Measurements from ENCODE around the gene EPHA6.
"Not testable (repeated sequence)": the region's sequence is repeated elsewhere in the genome, so short reads cannot be mapped to it uniquely, and the experiment has no call there.

The EPHA6 gene

DNA sequence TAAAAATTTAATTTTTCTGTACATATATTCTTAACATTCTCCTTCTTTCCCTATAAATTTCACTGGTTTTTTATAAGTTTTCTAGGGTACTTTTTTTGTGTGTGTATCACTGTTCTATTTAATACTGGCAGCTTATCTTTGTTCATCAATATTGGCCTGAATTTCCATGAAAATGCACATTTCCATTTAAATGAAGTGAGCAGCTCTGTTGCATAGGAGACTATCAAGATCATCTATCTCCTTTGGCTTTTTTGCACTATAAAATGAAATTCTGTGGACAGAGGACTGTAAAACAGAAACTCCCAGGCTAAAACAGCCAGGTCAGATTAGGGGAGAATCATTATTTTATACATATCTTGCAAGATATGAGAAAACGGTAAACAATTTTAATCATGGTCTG is 673.2 kb downstream of the EPHA6 start:
- DNase-seq (ENCODE audit: low read depth, low spot score): no peak
- no CpG with 5 or more reads among the region's 1 CpG for WGBS (ENCODE audit: insufficient coverage, insufficient read length)

DNA sequence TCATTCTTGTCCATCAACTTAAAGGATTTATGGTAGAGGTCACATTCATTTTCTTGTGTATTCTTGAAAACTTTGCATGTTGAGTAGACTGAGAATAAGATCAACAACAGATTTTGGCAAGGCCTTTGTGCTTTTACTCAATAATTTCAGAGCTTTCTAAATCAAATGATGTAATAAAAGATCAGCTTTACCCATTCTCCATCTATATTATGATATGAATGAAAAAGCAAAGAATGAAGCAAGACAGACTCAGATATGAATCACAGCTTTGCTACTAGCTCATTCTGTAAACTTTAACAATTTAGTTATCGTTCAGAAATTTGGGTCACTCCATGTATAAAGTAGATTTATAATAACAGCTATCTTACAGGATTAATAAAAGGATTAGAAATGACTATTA is 674.3 kb downstream of the EPHA6 start:
- no peak for DNase-seq (ENCODE audit: low read depth, low spot score)
- H3K4me1 ChIP-seq (ENCODE audit: control insufficient read depth, insufficient read depth, low read length): no peaks in the 10 kb centered on the region
- H3K27me3 ChIP-seq (ENCODE audit: control insufficient read depth, insufficient read depth, low read length): no peaks in the 10 kb centered on the region
- no CpG with 5 or more reads among the region's 1 CpG for WGBS (ENCODE audit: insufficient coverage, insufficient read length)
- H3K27ac ChIP-seq (ENCODE audit: low read length): no peak overlapping the region
- H3K4me3 ChIP-seq (ENCODE audit: low read length): no peak overlapping the region
- no peaks in the 10 kb centered on the region for H3K9me3 ChIP-seq (ENCODE audit: control insufficient read depth, insufficient read depth, low read length)
- no peaks in the 10 kb centered on the region for H3K36me3 ChIP-seq (ENCODE audit: control insufficient read depth, insufficient read depth, low read length)

More for the DNA sequence above, 673.2 kb downstream of the EPHA6 start:
- Histone ChIP-seq H3K27ac (ENCODE audit: low read length) (no peak overlapping the region), H3K9me3 (ENCODE audit: control insufficient read depth, insufficient read depth, low read length) (no peaks in the 10 kb centered on the region), H3K4me1 (ENCODE audit: control insufficient read depth, insufficient read depth, low read length) (no peaks in the 10 kb centered on the region), H3K27me3 (ENCODE audit: control insufficient read depth, insufficient read depth, low read length) (no peaks in the 10 kb centered on the region), H3K4me3 (ENCODE audit: low read length) (no peak overlapping the region), H3K36me3 (ENCODE audit: control insufficient read depth, insufficient read depth, low read length) (no peaks in the 10 kb centered on the region)

DNA sequence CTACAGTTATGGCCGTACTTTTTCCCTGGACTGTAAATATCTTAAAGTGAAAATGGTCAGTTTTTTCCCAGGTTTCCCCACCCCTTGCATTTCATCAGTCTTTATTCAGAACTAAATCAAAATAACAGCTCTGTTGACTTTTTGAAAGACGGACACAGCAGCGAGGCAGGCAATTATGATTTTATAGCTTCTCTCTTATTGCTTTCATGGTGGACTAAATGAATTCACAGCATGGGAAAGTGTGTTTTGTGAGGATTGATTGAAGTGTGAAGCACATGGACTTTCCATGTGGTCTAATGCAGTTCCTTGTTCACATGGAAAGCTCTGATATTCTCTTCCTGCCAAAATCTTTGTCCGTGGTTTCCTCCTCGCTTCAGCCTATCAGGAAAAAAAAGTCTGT is 681.5 kb downstream of the EPHA6 start:
- Histone ChIP-seq H3K4me3 (ENCODE audit: low read length) (no peak overlapping the region), H3K9me3 (ENCODE audit: control insufficient read depth, insufficient read depth, low read length) (no peaks in the 10 kb centered on the region), H3K27ac (ENCODE audit: low read length) (no peak overlapping the region), H3K27me3 (ENCODE audit: control insufficient read depth, insufficient read depth, low read length) (no peaks in the 10 kb centered on the region), H3K4me1 (ENCODE audit: control insufficient read depth, insufficient read depth, low read length) (no peaks in the 10 kb centered on the region), H3K36me3 (ENCODE audit: control insufficient read depth, insufficient read depth, low read length) (no peaks in the 10 kb centered on the region)
- no peak for DNase-seq (ENCODE audit: low read depth, low spot score)
- no CpG with 5 or more reads among the region's 5 CpGs for WGBS (ENCODE audit: insufficient coverage, insufficient read length)

DNA sequence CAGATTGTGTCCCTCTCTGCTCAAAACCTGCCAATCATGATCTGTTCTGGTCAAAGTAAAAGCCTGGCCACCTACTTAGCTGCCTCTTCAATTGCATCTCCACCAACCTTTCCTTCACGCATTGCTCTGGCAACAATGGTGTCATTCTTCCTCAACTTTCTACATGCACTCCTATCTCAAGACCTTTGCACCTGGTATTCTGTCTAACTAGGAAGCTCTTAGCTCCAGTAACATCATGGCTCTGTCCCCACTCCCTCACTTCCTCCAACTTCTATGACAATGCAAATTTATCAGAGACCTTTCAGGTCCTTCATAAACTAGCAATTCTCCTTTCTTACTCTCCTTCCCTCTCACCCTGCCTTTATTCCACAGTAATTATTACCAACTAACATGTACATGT is 682.7 kb downstream of the EPHA6 start:
- DNase-seq (ENCODE audit: low read depth, low spot score): no peak
- no peaks in the 10 kb centered on the region for H3K9me3 ChIP-seq (ENCODE audit: control insufficient read depth, insufficient read depth, low read length)
- no CpG with 5 or more reads among the region's 1 CpG for WGBS (ENCODE audit: insufficient coverage, insufficient read length)
- H3K27ac ChIP-seq (ENCODE audit: low read length): no peak overlapping the region
- H3K4me1 ChIP-seq (ENCODE audit: control insufficient read depth, insufficient read depth, low read length): no peaks in the 10 kb centered on the region
- no peaks in the 10 kb centered on the region for H3K27me3 ChIP-seq (ENCODE audit: control insufficient read depth, insufficient read depth, low read length)
- no peak overlapping the region for H3K4me3 ChIP-seq (ENCODE audit: low read length)
- no peaks in the 10 kb centered on the region for H3K36me3 ChIP-seq (ENCODE audit: control insufficient read depth, insufficient read depth, low read length)

DNA sequence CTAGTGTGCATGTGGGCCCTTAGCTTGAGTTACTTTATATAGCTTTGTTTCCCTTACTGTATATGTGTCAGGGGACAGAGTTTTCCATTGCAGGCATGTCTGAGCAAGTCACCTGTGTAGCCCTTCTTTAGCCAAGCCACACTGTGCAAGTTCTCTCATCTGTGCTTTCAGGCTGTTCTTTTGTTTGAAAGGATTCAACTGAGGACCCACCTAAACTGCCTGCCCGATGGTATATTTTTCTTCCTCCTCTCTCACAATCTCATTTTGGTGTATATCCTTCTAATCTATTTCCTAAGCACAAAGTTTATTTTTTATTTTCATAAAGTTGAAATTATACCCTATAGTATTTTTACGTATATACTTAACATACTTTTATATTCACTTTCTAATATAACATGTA is 690.1 kb downstream of the EPHA6 start:
- Histone ChIP-seq H3K4me1 (ENCODE audit: control insufficient read depth, insufficient read depth, low read length) (no peaks in the 10 kb centered on the region), H3K4me3 (ENCODE audit: low read length) (no peak overlapping the region), H3K27me3 (ENCODE audit: control insufficient read depth, insufficient read depth, low read length) (no peaks in the 10 kb centered on the region), H3K27ac (ENCODE audit: low read length) (no peak overlapping the region), H3K36me3 (ENCODE audit: control insufficient read depth, insufficient read depth, low read length) (no peaks in the 10 kb centered on the region), H3K9me3 (ENCODE audit: control insufficient read depth, insufficient read depth, low read length) (no peaks in the 10 kb centered on the region)
- no peak for DNase-seq (ENCODE audit: low read depth, low spot score)
- no CpG with 5 or more reads among the region's 2 CpGs for WGBS (ENCODE audit: insufficient coverage, insufficient read length)

DNA sequence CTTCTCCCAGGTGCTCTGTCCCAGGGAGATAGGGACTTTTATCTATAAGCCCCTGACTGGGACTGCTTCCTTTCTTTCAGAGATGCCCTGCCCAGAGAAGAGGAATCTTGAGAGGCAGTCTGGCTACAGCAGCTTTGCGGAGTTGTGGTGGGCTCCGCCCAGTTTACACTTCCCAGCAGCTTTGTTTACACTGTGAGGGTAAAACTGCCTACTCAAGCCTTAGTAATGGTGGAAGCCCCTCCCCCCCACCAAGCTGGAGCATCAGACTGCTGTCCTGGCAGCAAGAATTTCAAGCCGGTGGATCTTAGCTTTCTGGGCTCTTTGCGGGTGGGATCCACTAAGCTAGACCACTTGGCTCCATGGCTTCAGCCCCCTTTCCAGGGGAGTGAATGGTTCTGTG is 696.4 kb downstream of the EPHA6 start:
- no CpG with 5 or more reads among the region's 4 CpGs for WGBS (ENCODE audit: insufficient coverage, insufficient read length)
- Histone ChIP-seq H3K4me1 (ENCODE audit: control insufficient read depth, insufficient read depth, low read length) (0 out of 2 replicates have a peak, but pooled peaks cover 3% of the 10 kb centered on the region), H3K9me3 (ENCODE audit: control insufficient read depth, insufficient read depth, low read length) (no peaks in the 10 kb centered on the region), H3K4me3 (ENCODE audit: low read length) (no peak overlapping the region), H3K36me3 (ENCODE audit: control insufficient read depth, insufficient read depth, low read length) (no peaks in the 10 kb centered on the region), H3K27me3 (ENCODE audit: control insufficient read depth, insufficient read depth, low read length) (no peaks in the 10 kb centered on the region), H3K27ac (ENCODE audit: low read length) (no peak overlapping the region)
- no peak for DNase-seq (ENCODE audit: low read depth, low spot score)

DNA sequence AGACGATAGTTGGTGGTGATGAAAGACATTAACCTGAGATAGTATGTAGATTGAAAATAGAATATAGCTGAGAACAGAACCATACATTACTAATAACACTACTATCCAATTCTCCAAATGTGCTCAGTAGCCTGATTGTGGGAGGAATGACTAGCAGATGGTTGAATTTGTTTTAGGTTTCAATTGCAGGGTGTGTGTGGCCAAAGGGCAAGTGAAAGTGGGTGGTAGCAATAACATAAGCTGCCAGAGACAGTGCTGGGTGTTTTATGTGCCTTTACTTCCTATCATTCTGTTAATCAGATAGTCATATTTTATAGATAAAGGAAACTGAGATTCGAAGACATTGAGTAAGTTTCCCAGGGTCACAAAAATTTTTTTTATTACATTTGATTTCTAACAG is 700.7 kb downstream of the EPHA6 start:
- Histone ChIP-seq H3K36me3 (ENCODE audit: control insufficient read depth, insufficient read depth, low read length) (no peaks in the 10 kb centered on the region), H3K4me3 (ENCODE audit: low read length) (no peak overlapping the region), H3K9me3 (ENCODE audit: control insufficient read depth, insufficient read depth, low read length) (no peaks in the 10 kb centered on the region), H3K4me1 (ENCODE audit: control insufficient read depth, insufficient read depth, low read length) (0 out of 2 replicates have a peak, but pooled peaks cover 3% of the 10 kb centered on the region), H3K27me3 (ENCODE audit: control insufficient read depth, insufficient read depth, low read length) (no peaks in the 10 kb centered on the region), H3K27ac (ENCODE audit: low read length) (no peak overlapping the region)
- no peak for DNase-seq (ENCODE audit: low read depth, low spot score)
- WGBS (ENCODE audit: insufficient coverage, insufficient read length): no CpG with 5 or more reads among the region's 2 CpGs

DNA sequence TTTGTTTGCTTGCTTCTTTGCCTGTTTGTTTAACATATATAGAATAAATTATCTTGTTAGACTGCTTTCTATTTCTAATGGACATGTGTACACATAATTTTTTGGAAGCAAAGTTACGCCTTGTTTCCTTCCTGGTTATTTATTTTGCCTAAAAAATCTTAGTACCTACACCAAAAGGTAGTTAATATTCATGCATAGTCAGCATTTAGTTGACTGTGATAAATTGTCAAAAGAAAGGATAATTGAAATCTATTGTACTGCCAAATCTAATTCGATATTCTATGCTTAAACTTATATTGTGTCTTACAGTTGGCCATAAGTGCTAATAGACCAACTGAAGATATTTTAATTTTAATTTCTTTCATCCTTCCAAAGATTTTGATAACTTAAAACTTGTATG is 716.3 kb downstream of the EPHA6 start:
- no peak for DNase-seq (ENCODE audit: low read depth, low spot score)
- Histone ChIP-seq H3K4me3 (ENCODE audit: low read length) (no peak overlapping the region), H3K36me3 (ENCODE audit: control insufficient read depth, insufficient read depth, low read length) (no peaks in the 10 kb centered on the region), H3K27ac (ENCODE audit: low read length) (no peak overlapping the region), H3K9me3 (ENCODE audit: control insufficient read depth, insufficient read depth, low read length) (no peaks in the 10 kb centered on the region), H3K4me1 (ENCODE audit: control insufficient read depth, insufficient read depth, low read length) (no peaks in the 10 kb centered on the region), H3K27me3 (ENCODE audit: control insufficient read depth, insufficient read depth, low read length) (no peaks in the 10 kb centered on the region)
- WGBS (ENCODE audit: insufficient coverage, insufficient read length): no CpG with 5 or more reads among the region's 2 CpGs

DNA sequence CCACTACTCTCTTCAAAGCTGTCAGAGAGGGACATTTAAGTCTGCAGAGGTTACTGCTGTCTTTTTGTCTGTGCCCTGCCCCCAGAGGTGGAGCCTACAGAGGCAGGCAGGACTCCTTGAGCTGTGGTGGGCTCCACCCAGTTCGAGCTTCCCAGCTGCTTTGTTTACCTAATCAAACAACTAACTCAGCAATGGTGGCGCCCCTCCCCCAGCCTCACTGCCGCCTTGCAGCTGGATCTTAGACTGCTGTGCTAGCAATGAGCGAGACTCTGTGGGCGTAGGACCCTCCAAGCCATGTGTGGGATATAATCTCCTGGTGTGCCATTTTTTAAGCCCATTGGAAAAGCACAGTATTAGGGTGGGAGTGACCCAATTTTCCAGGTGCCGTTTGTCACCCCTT is 733.2 kb downstream of the EPHA6 start:
- WGBS (ENCODE audit: insufficient coverage, insufficient read length): no CpG with 5 or more reads among the region's 6 CpGs
- not testable (repeated sequence) for H3K4me3 ChIP-seq (ENCODE audit: low read length); H3K36me3 ChIP-seq (ENCODE audit: control insufficient read depth, insufficient read depth, low read length); H3K27ac ChIP-seq (ENCODE audit: low read length); H3K9me3 ChIP-seq (ENCODE audit: control insufficient read depth, insufficient read depth, low read length); H3K4me1 ChIP-seq (ENCODE audit: control insufficient read depth, insufficient read depth, low read length); H3K27me3 ChIP-seq (ENCODE audit: control insufficient read depth, insufficient read depth, low read length); DNase-seq (ENCODE audit: low read depth, low spot score)

DNA sequence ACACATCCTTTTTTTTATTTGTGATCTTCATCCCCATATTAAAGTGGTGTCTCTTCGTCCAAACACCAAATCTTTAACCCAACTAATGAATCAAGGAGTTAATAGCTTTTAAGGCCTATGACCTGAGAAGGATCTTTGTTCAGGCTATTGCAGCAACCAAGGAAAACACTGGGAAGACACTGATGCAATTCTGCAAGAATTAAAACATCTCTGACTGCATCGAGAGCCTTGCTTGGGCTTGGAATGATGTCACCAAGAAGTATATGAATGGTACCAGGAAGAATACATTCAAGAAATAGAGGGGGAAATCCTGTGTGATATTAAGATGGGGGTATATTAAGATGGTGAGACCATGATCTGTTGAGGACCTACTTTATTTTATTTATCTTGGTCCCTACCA is 736.0 kb downstream of the EPHA6 start:
- H3K4me1 ChIP-seq (ENCODE audit: control insufficient read depth, insufficient read depth, low read length): no peaks in the 10 kb centered on the region
- H3K36me3 ChIP-seq (ENCODE audit: control insufficient read depth, insufficient read depth, low read length): no peaks in the 10 kb centered on the region
- H3K9me3 ChIP-seq (ENCODE audit: control insufficient read depth, insufficient read depth, low read length): no peaks in the 10 kb centered on the region
- DNase-seq (ENCODE audit: low read depth, low spot score): no peak
- no peak overlapping the region for H3K4me3 ChIP-seq (ENCODE audit: low read length)
- no peaks in the 10 kb centered on the region for H3K27me3 ChIP-seq (ENCODE audit: control insufficient read depth, insufficient read depth, low read length)
- no CpG with 5 or more reads among the region's 2 CpGs for WGBS (ENCODE audit: insufficient coverage, insufficient read length)
- H3K27ac ChIP-seq (ENCODE audit: low read length): no peak overlapping the region

DNA sequence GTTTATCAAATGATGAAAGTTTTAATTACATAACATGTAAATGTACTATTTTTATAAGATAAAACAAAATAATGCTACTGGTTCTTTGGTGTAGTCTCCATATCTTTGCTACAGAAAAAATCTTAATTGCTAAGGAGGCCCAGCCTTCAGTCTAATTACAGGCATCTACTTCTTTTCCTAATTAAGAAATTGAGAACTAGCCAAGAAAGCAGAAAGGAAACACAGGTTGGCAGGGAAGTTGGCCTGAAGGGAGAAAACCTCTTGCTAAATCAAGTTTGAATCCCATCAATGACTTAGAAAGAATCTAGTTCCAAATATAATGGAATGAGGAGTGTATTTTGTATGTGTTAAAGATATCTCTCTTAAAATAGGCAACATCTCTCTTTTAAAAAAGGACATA is 737.8 kb downstream of the EPHA6 start:
- DNase-seq (ENCODE audit: low read depth, low spot score): no peak
- H3K27ac ChIP-seq (ENCODE audit: low read length): no peak overlapping the region
- no peaks in the 10 kb centered on the region for H3K9me3 ChIP-seq (ENCODE audit: control insufficient read depth, insufficient read depth, low read length)
- no peaks in the 10 kb centered on the region for H3K4me1 ChIP-seq (ENCODE audit: control insufficient read depth, insufficient read depth, low read length)
- H3K4me3 ChIP-seq (ENCODE audit: low read length): no peak overlapping the region
- H3K27me3 ChIP-seq (ENCODE audit: control insufficient read depth, insufficient read depth, low read length): no peaks in the 10 kb centered on the region
- no peaks in the 10 kb centered on the region for H3K36me3 ChIP-seq (ENCODE audit: control insufficient read depth, insufficient read depth, low read length)
